ENCODE results near the gene SPAG16. TPM values are rescaled to one million over a fixed set of nuclear protein-coding genes. Genes with fewer than 3 reads are reported as not detected.

The SPAG16 gene
- total and polyA plus RNA-seq, 10 donors: 9.0 to 19.7 (median 12.2) TPM

- Histone ChIP-seq H3K27me3 (replicated peaks in 1 of 7) (no peaks in the 10 kb centered on the region), H3K4me1 (no peaks in the 10 kb centered on the region), H3K36me3 (no peaks in the 10 kb centered on the region), H3K4me3 (no peak overlapping the region), H3K27ac (no peak overlapping the region), H3K9me3 (no peaks in the 10 kb centered on the region)
- TF ChIP-seq POLR2AphosphoS5 (IDR thresholded peaks at IDR 0.05) (no peak), CTCF (IDR thresholded peaks at IDR 0.05 in 8 of 11, conservative IDR thresholded peaks at IDR 0.05 in 3 of 11) (no peak), POLR2A (IDR thresholded peaks at IDR 0.05) (no peak)
- WGBS, 5 donors: 58 to 78% (median 74%) methylated on average over 2 of the region's 2 CpGs
- intact Hi-C loops (cut with DNase I; ENCODE audit: low total_unique reads): no loop called here
- no peak for DNase-seq
Observed at GRCh38 chr2:214184461-214184860, 900.2 kb downstream of the SPAG16 start.

GRCh38 chr2:214185546-214185945, 901.3 kb downstream of the SPAG16 start:
- H3K27me3 ChIP-seq (replicated peaks in 1 of 7): no peaks in the 10 kb centered on the region
- 67 to 83% (median 74%) methylated on average over 2 of the region's 2 CpGs for WGBS, 5 donors
- no peaks in the 10 kb centered on the region for H3K4me1 ChIP-seq
- no peaks in the 10 kb centered on the region for H3K9me3 ChIP-seq
- no peak for DNase-seq
- H3K36me3 ChIP-seq: no peaks in the 10 kb centered on the region
- intact Hi-C loops (cut with DNase I; ENCODE audit: low total_unique reads): no loop called here
- H3K4me3 ChIP-seq: no peak overlapping the region
- no peak for TF ChIP-seq POLR2A (IDR thresholded peaks at IDR 0.05)
- no peak for TF ChIP-seq POLR2AphosphoS5 (IDR thresholded peaks at IDR 0.05)
- TF ChIP-seq CTCF (IDR thresholded peaks at IDR 0.05 in 8 of 11, conservative IDR thresholded peaks at IDR 0.05 in 3 of 11): no peak
- no peak overlapping the region for H3K27ac ChIP-seq

DNA sequence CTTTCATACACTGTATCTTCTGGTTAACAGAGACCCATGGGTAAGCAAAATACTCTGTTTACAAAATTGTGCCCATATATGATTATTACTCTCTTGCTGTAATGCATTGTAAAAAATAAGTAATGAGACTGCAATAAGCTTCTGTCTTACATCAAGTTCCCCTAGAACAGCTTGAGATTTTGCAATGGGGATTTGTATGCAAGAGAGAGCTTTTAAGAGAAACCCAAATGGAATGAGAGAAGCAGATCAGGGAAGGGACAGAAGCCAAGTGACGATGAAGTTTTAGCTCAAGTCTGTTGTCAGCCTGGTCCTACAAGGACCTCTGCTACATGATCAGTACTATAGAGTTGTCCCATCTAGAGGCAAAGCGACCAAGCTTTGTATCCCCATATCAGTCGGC, 908.4 kb downstream of the SPAG16 start:
- H3K4me3 ChIP-seq: no peak overlapping the region
- H3K27me3 ChIP-seq (replicated peaks in 1 of 7): no peaks in the 10 kb centered on the region
- TF ChIP-seq POLR2A (IDR thresholded peaks at IDR 0.05): no peak
- no peak for TF ChIP-seq POLR2AphosphoS5 (IDR thresholded peaks at IDR 0.05)
- TF ChIP-seq CTCF (IDR thresholded peaks at IDR 0.05 in 8 of 11, conservative IDR thresholded peaks at IDR 0.05 in 3 of 11): no peak
- intact Hi-C loops (cut with DNase I; ENCODE audit: low total_unique reads): no loop called here
- H3K27ac ChIP-seq: no peak overlapping the region
- H3K36me3 ChIP-seq: no peaks in the 10 kb centered on the region
- no peaks in the 10 kb centered on the region for H3K9me3 ChIP-seq
- no peak for DNase-seq
- 81 to 92% (median 85%) methylated on average over 3 of the region's 3 CpGs for WGBS, 5 donors
- no peaks in the 10 kb centered on the region for H3K4me1 ChIP-seq

DNA sequence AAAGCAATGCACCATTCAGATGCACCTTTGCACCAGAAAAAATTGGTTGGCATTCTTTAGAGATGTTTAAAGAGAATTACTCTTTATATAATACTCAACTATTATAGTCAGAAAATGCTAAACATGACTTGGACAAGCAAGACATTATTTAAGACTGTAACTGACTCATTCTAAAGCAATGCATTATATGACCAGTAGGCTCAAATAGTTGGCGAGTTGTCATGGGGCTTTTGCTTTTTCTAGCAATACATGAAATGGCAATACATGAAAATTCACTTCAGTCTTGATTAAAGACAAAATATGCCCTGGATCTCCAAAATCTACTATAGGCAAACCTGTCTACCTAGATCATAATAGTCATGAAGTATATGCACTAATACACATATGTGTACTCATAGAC, 909.7 kb downstream of the SPAG16 start:
- Histone ChIP-seq H3K4me1 (no peaks in the 10 kb centered on the region), H3K36me3 (no peaks in the 10 kb centered on the region), H3K27me3 (replicated peaks in 1 of 7) (no peaks in the 10 kb centered on the region), H3K27ac (no peak overlapping the region), H3K4me3 (no peak overlapping the region), H3K9me3 (no peaks in the 10 kb centered on the region)
- no peak for DNase-seq
- 73 to 93% (median 81%) methylated on average over 1 of the region's 1 CpG for WGBS, 5 donors
- intact Hi-C loops (cut with DNase I; ENCODE audit: low total_unique reads): no loop called here
- TF ChIP-seq CTCF (IDR thresholded peaks at IDR 0.05 in 8 of 11, conservative IDR thresholded peaks at IDR 0.05 in 3 of 11) (no peak), POLR2A (IDR thresholded peaks at IDR 0.05) (no peak), POLR2AphosphoS5 (IDR thresholded peaks at IDR 0.05) (no peak)

All from spleen (tissue), 11 donors.